GM12865 (cell line): ENCODE data around the gene TINCR.

Source experiments
- DNase-seq: peaks from one replicate; pipeline ENCODE4 v3.0.0; 2010; ENCODE audit warnings: low read depth
- H3K4me3 ChIP-seq: 2 replicates; pipeline ENCODE4 v1.5.1; 2011; ENCODE audit warnings: mild to moderate bottlenecking, low read depth, low read length, control low read depth
- TF ChIP-seq, protein P1 (sequence below): IDR thresholded peaks from 2 replicates; pipeline ENCODE4 v1.5.1; 2011; ENCODE audit warnings: low read length, control low read depth, low read depth, inconsistent platforms; ENCODE audit not compliant: insufficient read depth; ENCODE audit errors: missing control alignments

TINCR gene

DNA sequence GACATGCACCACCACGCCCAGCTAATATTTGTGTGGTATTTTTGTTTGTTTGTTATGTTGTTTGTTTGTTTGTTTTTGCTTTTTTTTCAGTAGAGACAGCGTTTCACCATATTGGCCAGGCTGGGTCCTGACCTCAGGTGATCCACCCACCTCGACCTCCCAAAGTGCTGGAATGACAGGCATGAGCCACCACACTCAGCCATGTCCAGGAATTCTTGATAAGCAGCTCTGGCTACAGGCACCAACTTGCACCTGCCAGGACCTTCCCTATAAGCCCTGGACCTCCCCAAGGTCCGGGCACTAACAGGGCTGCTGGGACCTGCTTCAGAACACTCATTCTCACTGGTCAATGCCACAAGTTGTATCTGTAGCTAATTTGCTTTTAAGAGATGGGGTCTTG is 48.7 kb downstream of the TINCR start:
- H3K4me3 ChIP-seq = no peak overlapping the region
- TF ChIP-seq, protein P1, sequence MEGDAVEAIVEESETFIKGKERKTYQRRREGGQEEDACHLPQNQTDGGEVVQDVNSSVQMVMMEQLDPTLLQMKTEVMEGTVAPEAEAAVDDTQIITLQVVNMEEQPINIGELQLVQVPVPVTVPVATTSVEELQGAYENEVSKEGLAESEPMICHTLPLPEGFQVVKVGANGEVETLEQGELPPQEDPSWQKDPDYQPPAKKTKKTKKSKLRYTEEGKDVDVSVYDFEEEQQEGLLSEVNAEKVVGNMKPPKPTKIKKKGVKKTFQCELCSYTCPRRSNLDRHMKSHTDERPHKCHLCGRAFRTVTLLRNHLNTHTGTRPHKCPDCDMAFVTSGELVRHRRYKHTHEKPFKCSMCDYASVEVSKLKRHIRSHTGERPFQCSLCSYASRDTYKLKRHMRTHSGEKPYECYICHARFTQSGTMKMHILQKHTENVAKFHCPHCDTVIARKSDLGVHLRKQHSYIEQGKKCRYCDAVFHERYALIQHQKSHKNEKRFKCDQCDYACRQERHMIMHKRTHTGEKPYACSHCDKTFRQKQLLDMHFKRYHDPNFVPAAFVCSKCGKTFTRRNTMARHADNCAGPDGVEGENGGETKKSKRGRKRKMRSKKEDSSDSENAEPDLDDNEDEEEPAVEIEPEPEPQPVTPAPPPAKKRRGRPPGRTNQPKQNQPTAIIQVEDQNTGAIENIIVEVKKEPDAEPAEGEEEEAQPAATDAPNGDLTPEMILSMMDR = no peak
- no peak for DNase-seq

DNA sequence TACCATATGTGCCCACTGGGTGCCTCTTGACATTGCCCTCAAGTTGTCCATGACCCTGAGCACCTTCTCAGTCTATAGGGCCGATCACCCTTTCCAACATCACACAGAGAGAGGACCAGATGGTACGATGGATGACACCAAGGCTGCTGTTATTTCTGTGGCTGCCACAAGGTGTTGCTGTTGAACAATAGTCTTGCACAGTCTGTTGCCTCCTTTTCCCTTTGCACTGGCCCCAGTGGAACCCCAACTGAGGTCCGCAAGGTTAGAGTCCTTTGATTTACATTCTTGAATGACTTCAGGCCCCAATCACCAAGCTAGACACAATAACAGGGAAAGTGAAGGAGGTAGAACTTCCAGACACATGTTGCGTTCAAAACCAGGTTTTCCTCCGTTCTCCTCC is 52.0 kb downstream of the TINCR start:
- TF ChIP-seq, protein P1 = no peak
- no peak for DNase-seq
- no peak overlapping the region for H3K4me3 ChIP-seq

DNA sequence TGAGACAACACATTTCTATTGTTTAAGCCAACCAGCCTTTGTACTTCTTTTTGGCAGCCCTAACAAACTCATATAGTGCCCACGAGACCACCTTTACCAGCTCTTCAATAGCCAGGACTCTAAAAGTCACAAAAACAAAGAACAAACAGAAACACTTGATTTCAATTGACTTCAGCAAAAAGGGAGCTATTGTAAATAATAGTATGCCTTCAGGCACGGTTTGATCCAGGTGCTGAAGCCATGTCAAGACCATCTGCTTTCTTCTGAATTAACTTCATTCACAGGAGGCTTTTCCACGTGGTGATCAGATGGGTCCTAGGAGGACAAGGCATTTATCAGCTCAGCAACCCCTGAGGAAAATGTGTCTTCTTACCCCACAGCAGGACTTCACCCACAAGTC is 53.8 kb downstream of the TINCR start:
- TF ChIP-seq, protein P1 = no peak
- no peak for DNase-seq
- H3K4me3 ChIP-seq = no peak overlapping the region

DNA sequence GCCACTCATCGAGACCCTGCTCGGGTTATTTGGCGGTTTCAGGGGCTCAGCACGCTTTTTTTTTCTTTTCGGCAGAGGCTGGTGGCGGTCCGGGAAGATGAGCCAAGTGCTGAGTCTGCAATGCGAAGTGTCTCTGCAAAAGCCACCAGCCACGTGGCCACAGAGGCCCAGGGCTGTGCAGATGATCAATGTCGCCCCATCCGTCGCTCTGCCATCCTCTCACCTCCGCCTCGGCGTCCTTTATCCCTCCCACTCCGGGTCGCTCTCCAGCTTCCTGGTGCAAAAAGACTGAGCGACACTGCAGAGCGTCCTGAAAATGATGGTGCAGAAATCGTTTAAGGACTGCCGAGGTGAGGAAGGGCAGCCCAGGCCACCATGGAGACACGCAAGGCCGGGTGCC is 55.0 kb downstream of the TINCR start:
- no peak for DNase-seq
- TF ChIP-seq, protein P1 = no peak

More for the DNA sequence above, 55.0 kb downstream of the TINCR start:
- H3K4me3 ChIP-seq = no peak overlapping the region
